Osteocyte (in vitro differentiated cells): ENCODE data around the gene PHF19. TPM values are rescaled to one million over a fixed set of nuclear protein-coding genes. Genes with fewer than 3 reads are reported as not detected.

Source experiments
- DNase-seq: peaks from one replicate; pipeline ENCODE4 v3.0.0; 2021; ENCODE audit warnings: mixed read lengths; ENCODE audit not compliant: unreplicated experiment; ENCODE audit errors: extremely low spot score
- H3K27ac Mint-ChIP-seq: one replicate; pipeline ENCODE4 v1.8.0; 2021; ENCODE audit warnings: mild to moderate bottlenecking, mixed read lengths; ENCODE audit not compliant: unreplicated experiment
- H3K27me3 Mint-ChIP-seq: one replicate; pipeline ENCODE4 v1.8.0; 2021; ENCODE audit warnings: mixed read lengths; ENCODE audit not compliant: unreplicated experiment
- H3K36me3 Mint-ChIP-seq: one replicate; pipeline ENCODE4 v1.8.0; 2021; ENCODE audit warnings: mixed read lengths; ENCODE audit not compliant: unreplicated experiment
- H3K4me1 Mint-ChIP-seq: one replicate; pipeline ENCODE4 v1.8.0; 2021; ENCODE audit warnings: mixed read lengths; ENCODE audit not compliant: unreplicated experiment
- H3K4me3 Mint-ChIP-seq: one replicate; pipeline ENCODE4 v1.8.0; 2021; ENCODE audit warnings: mild to moderate bottlenecking, moderate library complexity, mixed read lengths; ENCODE audit not compliant: unreplicated experiment
- H3K9me3 Mint-ChIP-seq: one replicate; pipeline ENCODE4 v1.8.0; 2021; ENCODE audit warnings: mixed read lengths; ENCODE audit not compliant: unreplicated experiment
- CTCF ChIP-seq: fragments of 200-600 bp; sonication (generic); IDR thresholded peaks from 2 replicates; pipeline ENCODE4 v1.5.0; 2021; ENCODE audit warnings: antibody characterized with exemption, mild to moderate bottlenecking, moderate library complexity
- total RNA-seq: library from RNA; stranded (reverse); gene quantifications from 2 replicates; pipeline ENCODE4 v1.2.1, GENCODE V29; 2021

PHF19 gene
- total RNA-seq, 1 donor from 2014 or later, result 194 TPM

GRCh38 chr9:120885457-120885856, 8.5 kb upstream of the PHF19 start:
- no peak for TF ChIP-seq CTCF
- Mint-ChIP-seq H3K27ac (peak overlapping the region; percentile 73), H3K4me1 (peaks cover 32% of the 10 kb centered on the region), H3K27me3 (no peaks in the 10 kb centered on the region), H3K36me3 (no peaks in the 10 kb centered on the region), H3K4me3 (no peak overlapping the region), H3K9me3 (no peaks in the 10 kb centered on the region)
- DNase-seq, result no peak

- TF ChIP-seq CTCF, result no peak
- DNase-seq, result no peak
- no peaks in the 10 kb centered on the region for H3K36me3 Mint-ChIP-seq
- no peaks in the 10 kb centered on the region for H3K9me3 Mint-ChIP-seq
- peaks cover 23% of the 10 kb centered on the region for H3K4me1 Mint-ChIP-seq
- no peak overlapping the region for H3K27ac Mint-ChIP-seq
- no peak overlapping the region for H3K4me3 Mint-ChIP-seq
- no peaks in the 10 kb centered on the region for H3K27me3 Mint-ChIP-seq
These were observed 6.6 kb upstream of the PHF19 start for GRCh38 chr9:120883608-120883996.

- no peak for DNase-seq
- peaks cover 28% of the 10 kb centered on the region for H3K4me1 Mint-ChIP-seq
- H3K9me3 Mint-ChIP-seq, result no peaks in the 10 kb centered on the region
- H3K36me3 Mint-ChIP-seq, result no peaks in the 10 kb centered on the region
- TF ChIP-seq CTCF, result no peak
- no peak overlapping the region for H3K27ac Mint-ChIP-seq
- H3K4me3 Mint-ChIP-seq, result no peak overlapping the region
- no peaks in the 10 kb centered on the region for H3K27me3 Mint-ChIP-seq
These were observed 6.1 kb upstream of the PHF19 start for GRCh38 chr9:120882935-120883607.

GRCh38 chr9:120879446-120879845, 2.5 kb upstream of the PHF19 start:
- H3K4me3 Mint-ChIP-seq, result no peak overlapping the region
- no peak for DNase-seq
- TF ChIP-seq CTCF, result no peak
- peak overlapping the region; percentile 32 for H3K27ac Mint-ChIP-seq
- no peaks in the 10 kb centered on the region for H3K9me3 Mint-ChIP-seq
- peaks cover 9% of the 10 kb centered on the region for H3K36me3 Mint-ChIP-seq
- peaks cover 35% of the 10 kb centered on the region for H3K4me1 Mint-ChIP-seq
- no peaks in the 10 kb centered on the region for H3K27me3 Mint-ChIP-seq

GRCh38 chr9:120878188-120879130, 1.5 kb upstream of the PHF19 start:
- no peak for TF ChIP-seq CTCF
- H3K27me3 Mint-ChIP-seq, result no peaks in the 10 kb centered on the region
- peak overlapping the region; percentile 80 for H3K4me3 Mint-ChIP-seq
- H3K36me3 Mint-ChIP-seq, result peaks cover 19% of the 10 kb centered on the region
- H3K4me1 Mint-ChIP-seq, result peaks cover 44% of the 10 kb centered on the region
- DNase-seq, result no peak
- H3K27ac Mint-ChIP-seq, result peak overlapping the region; percentile 58
- no peaks in the 10 kb centered on the region for H3K9me3 Mint-ChIP-seq
